ENCODE results near the gene ST8SIA6. TPM values are rescaled to one million over a fixed set of nuclear protein-coding genes. Genes with fewer than 3 reads are reported as not detected.

The ST8SIA6 gene
- total RNA-seq, 3 donors from 2014 or later (not counting 1 experiment from before 2014, with no cell fraction given) = 12.2 to 19.7 (median 12.5) TPM

GRCh38 chr10:17353568-17354300 lies 100.7 kb downstream of the ST8SIA6 start:
- Mint-ChIP-seq H3K4me3 (no peak overlapping the region), H3K27ac (no peak overlapping the region), H3K27me3 (ENCODE audit: low read depth in 2 of 2) (no peaks in the 10 kb centered on the region), H3K4me1 (no peaks in the 10 kb centered on the region), H3K36me3 (peaks cover 12% of the 10 kb centered on the region), H3K9me3 (peaks cover 0 to 2% of the 10 kb centered on the region in 2 donors)
- H3K27me3 ChIP-seq (ENCODE audit: control insufficient read depth, insufficient read depth, low read length) = no peaks in the 10 kb centered on the region
- intact Hi-C loops (cut with micrococcal nuclease) = no loop called here
- DNase-seq = no peak
- TF ChIP-seq, protein P1, sequence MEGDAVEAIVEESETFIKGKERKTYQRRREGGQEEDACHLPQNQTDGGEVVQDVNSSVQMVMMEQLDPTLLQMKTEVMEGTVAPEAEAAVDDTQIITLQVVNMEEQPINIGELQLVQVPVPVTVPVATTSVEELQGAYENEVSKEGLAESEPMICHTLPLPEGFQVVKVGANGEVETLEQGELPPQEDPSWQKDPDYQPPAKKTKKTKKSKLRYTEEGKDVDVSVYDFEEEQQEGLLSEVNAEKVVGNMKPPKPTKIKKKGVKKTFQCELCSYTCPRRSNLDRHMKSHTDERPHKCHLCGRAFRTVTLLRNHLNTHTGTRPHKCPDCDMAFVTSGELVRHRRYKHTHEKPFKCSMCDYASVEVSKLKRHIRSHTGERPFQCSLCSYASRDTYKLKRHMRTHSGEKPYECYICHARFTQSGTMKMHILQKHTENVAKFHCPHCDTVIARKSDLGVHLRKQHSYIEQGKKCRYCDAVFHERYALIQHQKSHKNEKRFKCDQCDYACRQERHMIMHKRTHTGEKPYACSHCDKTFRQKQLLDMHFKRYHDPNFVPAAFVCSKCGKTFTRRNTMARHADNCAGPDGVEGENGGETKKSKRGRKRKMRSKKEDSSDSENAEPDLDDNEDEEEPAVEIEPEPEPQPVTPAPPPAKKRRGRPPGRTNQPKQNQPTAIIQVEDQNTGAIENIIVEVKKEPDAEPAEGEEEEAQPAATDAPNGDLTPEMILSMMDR (IDR thresholded peaks at IDR 0.05) = no peak
- H3K4me3 ChIP-seq (ENCODE audit: low read length) = no peak overlapping the region
- H3K4me1 ChIP-seq (ENCODE audit: control insufficient read depth, insufficient read depth, low read length) = no peaks in the 10 kb centered on the region
- ATAC-seq = no peak
- H3K27ac ChIP-seq (ENCODE audit: low read length) = no peak overlapping the region
- H3K36me3 ChIP-seq (ENCODE audit: control insufficient read depth, insufficient read depth, low read length) = no peaks in the 10 kb centered on the region
- H3K9me3 ChIP-seq (ENCODE audit: control insufficient read depth, insufficient read depth, low read length) = no peaks in the 10 kb centered on the region
- 81% methylated on average over 6 of the region's 7 CpGs for WGBS (ENCODE audit: insufficient coverage)

GRCh38 chr10:17352583-17352982 lies 101.8 kb downstream of the ST8SIA6 start:
- Histone ChIP-seq H3K4me3 (ENCODE audit: low read length) (no peak overlapping the region), H3K27me3 (ENCODE audit: control insufficient read depth, insufficient read depth, low read length) (no peaks in the 10 kb centered on the region), H3K27ac (ENCODE audit: low read length) (no peak overlapping the region), H3K36me3 (ENCODE audit: control insufficient read depth, insufficient read depth, low read length) (no peaks in the 10 kb centered on the region), H3K4me1 (ENCODE audit: control insufficient read depth, insufficient read depth, low read length) (no peaks in the 10 kb centered on the region), H3K9me3 (ENCODE audit: control insufficient read depth, insufficient read depth, low read length) (no peaks in the 10 kb centered on the region)
- TF ChIP-seq, protein P1 (IDR thresholded peaks at IDR 0.05) = no peak
- Mint-ChIP-seq H3K4me3 (no peak overlapping the region), H3K9me3 (peaks cover 0 to 2% of the 10 kb centered on the region in 2 donors), H3K4me1 (no peaks in the 10 kb centered on the region), H3K27me3 (ENCODE audit: low read depth in 2 of 2) (no peaks in the 10 kb centered on the region), H3K27ac (no peak overlapping the region), H3K36me3 (peaks cover 6% of the 10 kb centered on the region)
- WGBS (ENCODE audit: insufficient coverage) = 84% methylated on average over 2 of the region's 2 CpGs
- ATAC-seq (no peak), DNase-seq (no peak)
- intact Hi-C loops (cut with micrococcal nuclease) = no loop called here

DNA sequence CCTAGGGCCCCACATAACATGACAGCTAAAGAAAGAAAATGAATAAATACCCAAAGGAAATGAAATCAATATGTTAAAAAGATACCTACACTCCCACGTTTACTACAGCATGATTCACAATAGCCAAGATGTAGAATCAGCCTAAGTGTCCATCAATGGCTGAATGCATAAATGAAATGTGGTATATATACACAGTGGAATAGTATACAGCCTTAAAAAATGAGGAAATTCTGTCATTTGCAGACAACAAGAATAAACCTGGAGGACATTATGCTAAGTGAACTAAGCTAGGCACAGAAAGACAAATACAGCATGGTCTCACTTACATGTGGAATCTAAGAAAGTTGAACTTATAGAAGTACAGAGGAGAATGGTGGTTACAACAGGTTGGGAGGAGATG lies 102.9 kb downstream of the ST8SIA6 start:
- Histone ChIP-seq H3K36me3 (ENCODE audit: control insufficient read depth, insufficient read depth, low read length) (no peaks in the 10 kb centered on the region), H3K4me1 (ENCODE audit: control insufficient read depth, insufficient read depth, low read length) (no peaks in the 10 kb centered on the region), H3K27me3 (ENCODE audit: control insufficient read depth, insufficient read depth, low read length) (no peaks in the 10 kb centered on the region), H3K27ac (ENCODE audit: low read length) (no peak overlapping the region), H3K9me3 (ENCODE audit: control insufficient read depth, insufficient read depth, low read length) (no peaks in the 10 kb centered on the region), H3K4me3 (ENCODE audit: low read length) (no peak overlapping the region)
- H3K27me3 Mint-ChIP-seq (ENCODE audit: low read depth in 2 of 2) = no peaks in the 10 kb centered on the region
- DNase-seq (no peak), ATAC-seq (no peak)
- TF ChIP-seq, protein P1 (IDR thresholded peaks at IDR 0.05) = no peak
- no CpG with 5 or more reads among the region's 1 CpG for WGBS (ENCODE audit: insufficient coverage)
- peaks cover 0 to 2% of the 10 kb centered on the region in 2 donors for H3K9me3 Mint-ChIP-seq
- no peaks in the 10 kb centered on the region for H3K4me1 Mint-ChIP-seq
- H3K36me3 Mint-ChIP-seq = peaks cover 4% of the 10 kb centered on the region
- no peak overlapping the region for H3K27ac Mint-ChIP-seq
- H3K4me3 Mint-ChIP-seq = no peak overlapping the region
- intact Hi-C loops (cut with micrococcal nuclease) = no loop called here

- 89% methylated on average over 1 of the region's 1 CpG for WGBS (ENCODE audit: insufficient coverage)
- peaks cover 0 to 2% of the 10 kb centered on the region in 2 donors for H3K9me3 Mint-ChIP-seq
- no peak for DNase-seq
- H3K27ac Mint-ChIP-seq = no peak overlapping the region
- no peak overlapping the region for H3K4me3 Mint-ChIP-seq
- no peaks in the 10 kb centered on the region for H3K4me1 Mint-ChIP-seq
- Histone ChIP-seq H3K9me3 (ENCODE audit: control insufficient read depth, insufficient read depth, low read length) (no peaks in the 10 kb centered on the region), H3K27ac (ENCODE audit: low read length) (no peak overlapping the region), H3K4me3 (ENCODE audit: low read length) (no peak overlapping the region), H3K27me3 (ENCODE audit: control insufficient read depth, insufficient read depth, low read length) (no peaks in the 10 kb centered on the region), H3K4me1 (ENCODE audit: control insufficient read depth, insufficient read depth, low read length) (no peaks in the 10 kb centered on the region), H3K36me3 (ENCODE audit: control insufficient read depth, insufficient read depth, low read length) (no peaks in the 10 kb centered on the region)
- H3K36me3 Mint-ChIP-seq = peaks cover 4% of the 10 kb centered on the region
- ATAC-seq = no peak
- TF ChIP-seq, protein P1 (IDR thresholded peaks at IDR 0.05) = no peak
- intact Hi-C loops (cut with micrococcal nuclease) = no loop called here
- H3K27me3 Mint-ChIP-seq (ENCODE audit: low read depth in 2 of 2) = no peaks in the 10 kb centered on the region
Observed at GRCh38 chr10:17349717-17350116, 104.7 kb downstream of the ST8SIA6 start.

Data from natural killer cell (primary cell).